Measurements from ENCODE around the gene ADARB2.

ADARB2 gene

DNA sequence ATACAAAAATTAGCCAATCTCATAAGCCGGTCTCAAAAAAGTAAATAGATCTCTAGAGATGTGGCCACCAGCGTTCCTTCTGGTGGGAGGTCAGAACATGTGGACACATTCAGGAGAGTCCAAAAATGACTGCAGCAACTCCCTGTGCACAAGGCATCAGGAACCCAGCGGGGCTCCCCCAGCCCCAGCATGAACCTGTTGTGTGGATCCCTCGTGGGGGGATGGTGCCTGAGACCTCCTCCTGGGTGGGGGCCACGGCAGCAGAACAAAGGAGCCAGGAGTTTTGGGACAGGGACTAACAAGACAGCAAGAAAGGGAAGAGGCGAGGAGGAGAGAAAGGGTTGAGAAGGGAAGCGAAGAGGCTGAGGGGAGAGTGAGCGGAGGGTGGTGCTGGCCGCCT is 559.4 kb downstream of the ADARB2 start:
- ChIA-PET POLR2A (no interaction called here), CTCF (interaction anchor here (0.6 kb wide), 1 partner anchor 216 kb away, joined by 3 read pairs; no protein-coding TSS in a partner anchor)
- TF ChIP-seq ZIC2 (tag by site-specific recombination; IDR thresholded peaks at IDR 0.05): peak; percentile 12; the same call in 1 of the 2 replicates
- no peak for TF ChIP-seq ZNF677 (tag by site-specific recombination; IDR thresholded peaks at IDR 0.05)
- TF ChIP-seq ZNF362 (tag by site-specific recombination; IDR thresholded peaks at IDR 0.05): no peak
- TF ChIP-seq ZFP37 (tag by site-specific recombination; IDR thresholded peaks at IDR 0.05): no peak
- no peak for TF ChIP-seq SP2 (tag by site-specific recombination; IDR thresholded peaks at IDR 0.05)
- no peak for TF ChIP-seq KLF7 (tag by site-specific recombination; IDR thresholded peaks at IDR 0.05; ENCODE audit: borderline replicate concordance)
- no peak overlapping the region for H3K4me3 ChIP-seq (ENCODE audit: low read depth, low read length)
- H3K27ac ChIP-seq (ENCODE audit: extremely low read depth, low read depth, low read length): no peak overlapping the region
- H3K36me3 ChIP-seq (ENCODE audit: control insufficient read depth in 2 of 2, insufficient read depth in 1 of 2, low read length in 2 of 2): no peaks in the 10 kb centered on the region
- H3K9me3 ChIP-seq (ENCODE audit: control insufficient read depth, insufficient read depth, low read depth, low read length): no peaks in the 10 kb centered on the region
- H3K4me1 ChIP-seq (ENCODE audit: control insufficient read depth, insufficient read depth, low read length): no peaks in the 10 kb centered on the region

DNA sequence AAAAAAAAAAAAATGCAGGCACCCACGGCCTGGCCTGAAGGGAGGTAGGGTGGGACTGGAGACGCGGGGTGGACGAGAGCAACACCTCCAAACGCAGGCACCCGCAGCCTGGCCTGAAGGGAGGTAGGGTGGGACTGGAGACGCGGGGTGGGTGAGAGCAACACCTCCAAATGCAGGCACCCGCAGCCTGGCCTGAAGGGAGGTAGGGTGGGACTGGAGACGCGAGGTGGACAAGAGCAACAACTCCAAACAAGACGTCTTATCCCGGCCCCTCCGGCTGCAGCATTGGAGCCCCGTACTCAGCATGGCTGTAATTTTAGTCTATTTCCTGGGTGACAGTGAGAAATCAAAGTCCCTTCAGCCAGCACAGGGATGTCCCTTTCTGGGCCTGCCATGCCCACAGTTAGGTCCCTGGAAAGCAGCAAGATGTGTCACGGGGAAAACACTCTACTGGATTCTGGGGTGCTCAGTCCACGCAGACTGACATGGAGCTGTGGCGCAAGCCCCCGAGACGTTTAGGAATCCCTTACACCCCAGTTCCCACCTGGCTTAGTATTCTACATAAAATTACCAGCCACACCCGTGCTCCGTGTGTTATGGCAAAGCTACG is 561.3 kb downstream of the ADARB2 start:
- POLR2A ChIA-PET: no interaction called here

DNA sequence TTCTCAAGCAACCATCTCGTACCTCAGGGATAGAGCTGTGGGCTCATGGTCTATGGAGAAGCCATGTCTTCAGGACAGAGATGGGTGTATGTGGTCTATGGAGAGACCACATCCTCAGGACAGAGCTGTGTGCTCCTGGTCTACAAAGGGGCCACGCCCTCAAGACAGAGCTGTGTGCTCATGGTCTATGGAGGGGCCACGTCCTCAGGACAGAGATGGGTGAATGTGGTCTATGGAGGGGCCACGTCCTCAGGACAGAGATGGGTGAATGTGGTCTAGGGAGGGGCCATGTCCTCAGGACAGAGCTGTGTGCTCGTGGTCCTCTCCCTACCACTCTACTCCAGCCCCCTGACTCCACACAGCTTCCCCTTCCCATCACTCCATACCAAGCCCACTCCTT is 563.3 kb downstream of the ADARB2 start:
- Histone ChIP-seq H3K9me3 (ENCODE audit: control insufficient read depth, insufficient read depth, low read depth, low read length) (no peaks in the 10 kb centered on the region), H3K27ac (ENCODE audit: extremely low read depth, low read depth, low read length) (no peak overlapping the region), H3K36me3 (ENCODE audit: control insufficient read depth in 2 of 2, insufficient read depth in 1 of 2, low read length in 2 of 2) (no peaks in the 10 kb centered on the region), H3K4me1 (ENCODE audit: control insufficient read depth, insufficient read depth, low read length) (no peaks in the 10 kb centered on the region), H3K4me3 (ENCODE audit: low read depth, low read length) (no peak overlapping the region)
- ChIA-PET POLR2A (no interaction called here), CTCF (interaction anchor here (0.6 kb wide), 1 partner anchor 100 kb away, joined by 3 read pairs; no protein-coding TSS in a partner anchor)
- TF ChIP-seq ZNF416 (tag by site-specific recombination; IDR thresholded peaks at IDR 0.05): no peak
- no peak for TF ChIP-seq ZNF350 (tag by site-specific recombination; IDR thresholded peaks at IDR 0.05)
- TF ChIP-seq ZNF24 (tag by site-specific recombination; IDR thresholded peaks at IDR 0.05): no peak
- no peak for TF ChIP-seq WT1 (tag by site-specific recombination; IDR thresholded peaks at IDR 0.05)
- no peak for TF ChIP-seq ZBTB8A (tag by site-specific recombination; IDR thresholded peaks at IDR 0.05)
- no peak for TF ChIP-seq ZNF624 (tag by site-specific recombination; IDR thresholded peaks at IDR 0.05)
- no peak for TF ChIP-seq ZNF169 (tag by site-specific recombination; IDR thresholded peaks at IDR 0.05)
- TF ChIP-seq ZSCAN30 (tag by site-specific recombination; IDR thresholded peaks at IDR 0.05): no peak
- no peak for TF ChIP-seq ZNF600 (tag by site-specific recombination; IDR thresholded peaks at IDR 0.05)
- no peak for TF ChIP-seq HOXC10 (CRISPR knock-in tag; IDR thresholded peaks at IDR 0.05)
- TF ChIP-seq, protein P1, sequence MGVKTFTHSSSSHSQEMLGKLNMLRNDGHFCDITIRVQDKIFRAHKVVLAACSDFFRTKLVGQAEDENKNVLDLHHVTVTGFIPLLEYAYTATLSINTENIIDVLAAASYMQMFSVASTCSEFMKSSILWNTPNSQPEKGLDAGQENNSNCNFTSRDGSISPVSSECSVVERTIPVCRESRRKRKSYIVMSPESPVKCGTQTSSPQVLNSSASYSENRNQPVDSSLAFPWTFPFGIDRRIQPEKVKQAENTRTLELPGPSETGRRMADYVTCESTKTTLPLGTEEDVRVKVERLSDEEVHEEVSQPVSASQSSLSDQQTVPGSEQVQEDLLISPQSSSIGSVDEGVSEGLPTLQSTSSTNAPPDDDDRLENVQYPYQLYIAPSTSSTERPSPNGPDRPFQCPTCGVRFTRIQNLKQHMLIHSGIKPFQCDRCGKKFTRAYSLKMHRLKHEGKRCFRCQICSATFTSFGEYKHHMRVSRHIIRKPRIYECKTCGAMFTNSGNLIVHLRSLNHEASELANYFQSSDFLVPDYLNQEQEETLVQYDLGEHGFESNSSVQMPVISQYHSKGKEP (tag by site-specific recombination; IDR thresholded peaks at IDR 0.05): no peak
- TF ChIP-seq ZNF223 (tag by site-specific recombination; IDR thresholded peaks at IDR 0.05): no peak
- TF ChIP-seq ATF2 (tag by site-specific recombination; IDR thresholded peaks at IDR 0.05; ENCODE audit: low read depth): no peak
- no peak for TF ChIP-seq ZNF341 (tag by site-specific recombination; IDR thresholded peaks at IDR 0.05; ENCODE audit: low read depth)
- TF ChIP-seq ZSCAN23 (tag by site-specific recombination; IDR thresholded peaks at IDR 0.05): no peak
- no peak for TF ChIP-seq ZNF747 (tag by site-specific recombination; IDR thresholded peaks at IDR 0.05)
- no peak for TF ChIP-seq ZNF211 (tag by site-specific recombination; IDR thresholded peaks at IDR 0.05; ENCODE audit: low read depth)
- TF ChIP-seq, protein P2, sequence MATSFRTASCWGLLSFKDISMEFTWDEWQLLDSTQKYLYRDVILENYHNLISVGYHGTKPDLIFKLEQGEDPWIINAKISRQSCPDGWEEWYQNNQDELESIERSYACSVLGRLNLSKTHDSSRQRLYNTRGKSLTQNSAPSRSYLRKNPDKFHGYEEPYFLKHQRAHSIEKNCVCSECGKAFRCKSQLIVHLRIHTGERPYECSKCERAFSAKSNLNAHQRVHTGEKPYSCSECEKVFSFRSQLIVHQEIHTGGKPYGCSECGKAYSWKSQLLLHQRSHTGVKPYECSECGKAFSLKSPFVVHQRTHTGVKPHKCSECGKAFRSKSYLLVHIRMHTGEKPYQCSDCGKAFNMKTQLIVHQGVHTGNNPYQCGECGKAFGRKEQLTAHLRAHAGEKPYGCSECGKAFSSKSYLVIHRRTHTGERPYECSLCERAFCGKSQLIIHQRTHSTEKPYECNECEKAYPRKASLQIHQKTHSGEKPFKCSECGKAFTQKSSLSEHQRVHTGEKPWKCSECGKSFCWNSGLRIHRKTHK (tag by site-specific recombination; IDR thresholded peaks at IDR 0.05): no peak
- no peak for TF ChIP-seq ZNF76 (tag by site-specific recombination; IDR thresholded peaks at IDR 0.05; ENCODE audit: borderline replicate concordance, low read depth)

More for the DNA sequence above, 561.3 kb downstream of the ADARB2 start:
- Histone ChIP-seq H3K36me3 (ENCODE audit: control insufficient read depth in 2 of 2, insufficient read depth in 1 of 2, low read length in 2 of 2) (no peaks in the 10 kb centered on the region), H3K4me1 (ENCODE audit: control insufficient read depth, insufficient read depth, low read length) (no peaks in the 10 kb centered on the region), H3K4me3 (ENCODE audit: low read depth, low read length) (no peak overlapping the region), H3K9me3 (ENCODE audit: control insufficient read depth, insufficient read depth, low read depth, low read length) (no peaks in the 10 kb centered on the region), H3K27ac (ENCODE audit: extremely low read depth, low read depth, low read length) (no peak overlapping the region)
- TF ChIP-seq ZNF558 (tag by site-specific recombination; IDR thresholded peaks at IDR 0.05): no peak
- no peak for TF ChIP-seq ZFHX2 (tag by site-specific recombination; conservative IDR thresholded peaks at IDR 0.05)
- no peak for TF ChIP-seq ZNF274 (IDR thresholded peaks at IDR 0.05; ENCODE audit: low read length)
- TF ChIP-seq ZNF274 (tag by site-specific recombination; IDR thresholded peaks at IDR 0.05; ENCODE audit: borderline replicate concordance): no peak
- CTCF ChIA-PET: no interaction called here
